Ishikawa (cell line): ENCODE results near the gene CCNE1.

Experiments
- EP300 ChIP-seq: IDR thresholded peaks from 2 replicates; pipeline ENCODE4 v1.6.1; 2012; ENCODE audit warnings: borderline replicate concordance
- FOXM1 ChIP-seq: IDR thresholded peaks from 2 replicates; pipeline ENCODE4 v1.6.1; 2012; ENCODE audit warnings: low read depth, borderline replicate concordance
- MAX ChIP-seq: IDR thresholded peaks from 2 replicates; pipeline ENCODE4 v1.6.1; 2012
- RAD21 ChIP-seq: IDR thresholded peaks from 2 replicates; pipeline ENCODE4 v1.6.1; 2012; ENCODE audit warnings: low read depth
- REST ChIP-seq: IDR thresholded peaks from 2 replicates; pipeline ENCODE4 v1.6.1; 2012; ENCODE audit warnings: low read depth, mild to moderate bottlenecking
- TAF1 ChIP-seq: IDR thresholded peaks from 2 replicates; pipeline ENCODE4 v1.6.1; 2012; ENCODE audit warnings: low read depth, mild to moderate bottlenecking
- TCF12 ChIP-seq: IDR thresholded peaks from 2 replicates; pipeline ENCODE4 v1.6.1; 2012; ENCODE audit warnings: low read depth

GRCh38 chr19:29766100-29766499 lies 45.7 kb upstream of the CCNE1 start:
- TF ChIP-seq FOXM1 (no peak), EP300 (no peak), TAF1 (no peak), MAX (no peak), RAD21 (no peak), TCF12 (no peak), REST (no peak)
